HEK293 (cell line): ENCODE data around the gene GPBAR1.

Experiments used
- CTCF ChIA-PET: fragments of 350-600 bp; formaldehyde crosslinking; extraction: SDS; loops from one replicate; lab custom pipeline; 2021; ENCODE audit warnings: antibody characterized with exemption; lab: Yijun Ruan, JAX
- POLR2A ChIA-PET: fragments of 300-600 bp; formaldehyde crosslinking; extraction: SDS; loops from one replicate; lab custom pipeline; 2020; ENCODE audit warnings: antibody characterized with exemption, inconsistent platforms; lab: Yijun Ruan, JAX
- H3K27ac ChIP-seq: fragments of 200-500 bp; sonication (Bioruptor generic); 2 replicates; pipeline ENCODE4 v1.5.1; 2014; ENCODE audit warnings: low read depth, low read length, control low read depth, inconsistent platforms; ENCODE audit errors: extremely low read depth
- H3K36me3 ChIP-seq, 2 experiments: fragments of 200-500 bp in 1 of 2; sonication (Bioruptor generic) in 1 of 2; 1 replicate in 1 of 2; 2 replicates in 1 of 2; pipeline ENCODE4 v1.5.1; 2014 to 2017; ENCODE audit warnings: inconsistent platforms in 2 of 2, low read length in 2 of 2; ENCODE audit not compliant: control insufficient read depth in 2 of 2, insufficient read depth in 1 of 2
- H3K4me1 ChIP-seq: fragments of 200-500 bp; sonication (Bioruptor generic); 2 replicates; pipeline ENCODE4 v1.5.1; 2014; ENCODE audit warnings: mild to moderate bottlenecking, low read length, inconsistent platforms; ENCODE audit not compliant: control insufficient read depth, insufficient read depth
- H3K4me3 ChIP-seq: 2 replicates; pipeline ENCODE4 v1.5.1; 2011; ENCODE audit warnings: low read depth, mild to moderate bottlenecking, control low read depth, low read length, moderate library complexity
- H3K9me3 ChIP-seq: fragments of 200-500 bp; sonication (Bioruptor generic); 2 replicates; pipeline ENCODE4 v1.5.1; 2014; ENCODE audit warnings: low read depth, low read length, inconsistent platforms; ENCODE audit not compliant: control insufficient read depth, insufficient read depth
- EGR2 ChIP-seq: fragments of 450-650 bp; formaldehyde crosslinking; IDR thresholded peaks from 2 replicates; pipeline ENCODE4 v1.5.1; 2016; ENCODE audit warnings: low read depth, missing biosample characterization, missing genetic modification characterization
- SP3 ChIP-seq: fragments of 450-650 bp; formaldehyde crosslinking; IDR thresholded peaks from 2 replicates; pipeline ENCODE4 v1.5.1; 2016; ENCODE audit warnings: missing biosample characterization, missing genetic modification characterization
- SP7 ChIP-seq: fragments of 450-650 bp; formaldehyde crosslinking; IDR thresholded peaks from 2 replicates; pipeline ENCODE4 v1.5.1; 2016; ENCODE audit warnings: missing biosample characterization, missing genetic modification characterization
- TRIM28 ChIP-seq: IDR thresholded peaks from 2 replicates; pipeline ENCODE4 v1.6.1; 2011; ENCODE audit warnings: low read length, control low read depth, borderline replicate concordance
- ZEB2 ChIP-seq: fragments of 450-650 bp; formaldehyde crosslinking; IDR thresholded peaks from 2 replicates; pipeline ENCODE4 v1.5.1; 2016; ENCODE audit warnings: missing biosample characterization, missing genetic modification characterization
- ZNF19 ChIP-seq: fragments of 450-650 bp; formaldehyde crosslinking; IDR thresholded peaks from 2 replicates; pipeline ENCODE4; 2016; ENCODE audit warnings: missing biosample characterization, missing genetic modification characterization, low read depth
- ZNF221 ChIP-seq: fragments of 450-650 bp; formaldehyde crosslinking; IDR thresholded peaks from 2 replicates; pipeline ENCODE4 v1.5.1; 2017; ENCODE audit warnings: missing biosample characterization, missing genetic modification characterization, borderline replicate concordance
- ZNF324 ChIP-seq: fragments of 450-650 bp; formaldehyde crosslinking; IDR thresholded peaks from 2 replicates; pipeline ENCODE4 v1.5.1; 2016; ENCODE audit warnings: missing biosample characterization, missing genetic modification characterization
- ZNF354C ChIP-seq: fragments of 450-650 bp; formaldehyde crosslinking; IDR thresholded peaks from 2 replicates; pipeline ENCODE4 v1.5.1; 2016; ENCODE audit warnings: missing biosample characterization, missing genetic modification characterization, low read depth, borderline replicate concordance
- ZNF621 ChIP-seq: fragments of 450-650 bp; formaldehyde crosslinking; IDR thresholded peaks from 2 replicates; pipeline ENCODE4 v1.5.1; 2017; ENCODE audit warnings: missing biosample characterization, missing genetic modification characterization
- ZNF626 ChIP-seq: fragments of 450-650 bp; sonication (Bioruptor Pico); formaldehyde crosslinking; IDR thresholded peaks from 2 replicates; pipeline ENCODE4 v1.5.1; 2018; ENCODE audit warnings: missing biosample characterization, missing genetic modification characterization, inconsistent platforms
- ZNF76 ChIP-seq: fragments of 450-650 bp; formaldehyde crosslinking; IDR thresholded peaks from 2 replicates; pipeline ENCODE4; 2016; ENCODE audit warnings: low read depth, missing biosample characterization, missing genetic modification characterization, borderline replicate concordance
- ZNF843 ChIP-seq: fragments of 450-650 bp; formaldehyde crosslinking; IDR thresholded peaks from 2 replicates; pipeline ENCODE4 v1.5.1; 2016; ENCODE audit warnings: missing biosample characterization, missing genetic modification characterization
- ZXDB ChIP-seq: fragments of 450-650 bp; formaldehyde crosslinking; IDR thresholded peaks from 2 replicates; pipeline ENCODE4 v1.5.1; 2016; ENCODE audit warnings: missing biosample characterization, missing genetic modification characterization
- TF ChIP-seq, protein P1 (sequence below): fragments of 450-650 bp; formaldehyde crosslinking; IDR thresholded peaks from 2 replicates; pipeline ENCODE4 v1.5.1; 2016; ENCODE audit warnings: missing biosample characterization, missing genetic modification characterization
- TF ChIP-seq, protein P2 (sequence below): fragments of 450-650 bp; formaldehyde crosslinking; IDR thresholded peaks from 2 replicates; pipeline ENCODE4 v1.5.1; 2016; ENCODE audit warnings: missing biosample characterization, missing genetic modification characterization
- TF ChIP-seq, protein P3 (sequence below): fragments of 450-650 bp; formaldehyde crosslinking; optimal IDR thresholded peaks from 2 replicates; pipeline ENCODE3; 2016; ENCODE audit warnings: missing biosample characterization, mild to moderate bottlenecking, missing genetic modification characterization
- TF ChIP-seq, protein P4 (sequence below): fragments of 450-650 bp; formaldehyde crosslinking; IDR thresholded peaks from 2 replicates; pipeline ENCODE4 v1.5.1; 2017; ENCODE audit warnings: missing biosample characterization, missing genetic modification characterization
- TF ChIP-seq, protein P5 (sequence below): fragments of 450-650 bp; formaldehyde crosslinking; IDR thresholded peaks from 2 replicates; pipeline ENCODE4 v1.5.1; 2016; ENCODE audit warnings: missing biosample characterization, missing genetic modification characterization
- TF ChIP-seq, protein P6 (sequence below): fragments of 450-650 bp; formaldehyde crosslinking; IDR thresholded peaks from 2 replicates; pipeline ENCODE4 v1.5.1; 2016; ENCODE audit warnings: missing biosample characterization, missing genetic modification characterization
- TF ChIP-seq, protein P7 (sequence below): fragments of 450-650 bp; formaldehyde crosslinking; IDR thresholded peaks from 2 replicates; pipeline ENCODE4 v1.5.1; 2016; ENCODE audit warnings: missing biosample characterization, missing genetic modification characterization

GPBAR1 gene

DNA sequence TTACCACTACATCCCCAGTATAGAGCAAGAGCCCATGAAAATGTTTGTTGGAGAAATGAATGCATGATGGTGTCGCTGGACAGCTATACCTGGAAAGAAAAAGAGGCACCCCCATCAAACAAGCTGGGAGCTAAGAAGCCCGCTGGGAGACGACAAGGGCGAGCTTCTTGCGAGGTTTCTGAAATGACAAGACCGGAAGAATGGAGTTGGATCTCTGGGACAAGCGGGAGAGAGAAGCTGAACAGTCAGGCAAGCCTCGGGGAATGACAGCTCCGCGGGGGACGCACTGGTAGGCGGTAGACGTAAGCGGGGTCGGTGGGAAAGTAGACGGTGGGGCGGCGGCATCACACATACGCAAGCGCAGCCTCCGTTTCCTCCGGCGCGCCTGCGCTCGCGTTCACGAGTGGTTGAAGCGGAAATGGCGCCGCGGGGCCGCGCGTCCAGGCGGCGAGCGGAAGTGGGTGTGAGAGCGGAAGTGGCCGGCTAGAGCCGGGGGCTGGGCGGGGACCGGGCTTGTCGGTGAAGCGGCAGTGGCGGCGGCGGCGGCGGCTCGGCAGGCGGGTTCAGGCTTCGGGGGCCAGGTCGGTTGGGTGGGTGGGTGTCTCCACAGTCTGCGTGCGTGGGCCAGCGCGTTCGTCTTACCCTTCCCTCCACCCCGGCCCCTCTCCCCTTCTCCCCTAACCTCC lies 44.0 kb upstream of the GPBAR1 start, which contains the start of gene ARPC2:
ARPC2 (plus strand) TSS at position 516 of the 686 bp plus-strand sequence. CDS start 282 bp downstream, outside the sequence.
- POLR2A ChIA-PET, result interaction anchor here (0.7 to 1.4 kb wide), 4 partner anchors 9 to 53 kb away, joined by 3 to 9 read pairs (median 6); partner anchors contain the start of genes AAMP and PNKD
- H3K27ac ChIP-seq, result peak within 1 kb of the TSS; percentile 81
- CTCF ChIA-PET, result interaction anchor here (1.8 kb wide), 1 partner anchor 14 kb away, joined by 3 read pairs; no protein-coding TSS in a partner anchor
- peaks cover 0 to 18% of the 10 kb centered on the region in 2 experiments; a peak in 2 of 3 replicates for H3K36me3 ChIP-seq
- H3K9me3 ChIP-seq, result no peaks in the 10 kb centered on the region
- H3K4me1 ChIP-seq, result peaks cover 19% of the 10 kb centered on the region; the same call in 1 of the 2 replicates
- H3K4me3 ChIP-seq, result peak within 1 kb of the TSS; percentile 95
- peak; percentile 66; the same call in 1 of the 2 replicates for TF ChIP-seq ZNF76 (tag by site-specific recombination)
- TF ChIP-seq, protein P1, sequence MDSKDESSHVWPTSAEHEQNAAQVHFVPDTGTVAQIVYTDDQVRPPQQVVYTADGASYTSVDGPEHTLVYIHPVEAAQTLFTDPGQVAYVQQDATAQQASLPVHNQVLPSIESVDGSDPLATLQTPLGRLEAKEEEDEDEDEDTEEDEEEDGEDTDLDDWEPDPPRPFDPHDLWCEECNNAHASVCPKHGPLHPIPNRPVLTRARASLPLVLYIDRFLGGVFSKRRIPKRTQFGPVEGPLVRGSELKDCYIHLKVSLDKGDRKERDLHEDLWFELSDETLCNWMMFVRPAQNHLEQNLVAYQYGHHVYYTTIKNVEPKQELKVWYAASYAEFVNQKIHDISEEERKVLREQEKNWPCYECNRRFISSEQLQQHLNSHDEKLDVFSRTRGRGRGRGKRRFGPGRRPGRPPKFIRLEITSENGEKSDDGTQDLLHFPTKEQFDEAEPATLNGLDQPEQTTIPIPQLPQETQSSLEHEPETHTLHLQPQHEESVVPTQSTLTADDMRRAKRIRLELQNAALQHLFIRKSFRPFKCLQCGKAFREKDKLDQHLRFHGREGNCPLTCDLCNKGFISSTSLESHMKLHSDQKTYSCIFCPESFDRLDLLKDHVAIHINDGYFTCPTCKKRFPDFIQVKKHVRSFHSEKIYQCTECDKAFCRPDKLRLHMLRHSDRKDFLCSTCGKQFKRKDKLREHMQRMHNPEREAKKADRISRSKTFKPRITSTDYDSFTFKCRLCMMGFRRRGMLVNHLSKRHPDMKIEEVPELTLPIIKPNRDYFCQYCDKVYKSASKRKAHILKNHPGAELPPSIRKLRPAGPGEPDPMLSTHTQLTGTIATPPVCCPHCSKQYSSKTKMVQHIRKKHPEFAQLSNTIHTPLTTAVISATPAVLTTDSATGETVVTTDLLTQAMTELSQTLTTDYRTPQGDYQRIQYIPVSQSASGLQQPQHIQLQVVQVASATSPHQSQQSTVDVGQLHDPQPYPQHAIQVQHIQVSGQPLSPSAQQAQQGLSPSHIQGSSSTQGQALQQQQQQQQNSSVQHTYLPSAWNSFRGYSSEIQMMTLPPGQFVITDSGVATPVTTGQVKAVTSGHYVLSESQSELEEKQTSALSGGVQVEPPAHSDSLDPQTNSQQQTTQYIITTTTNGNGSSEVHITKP (tag by site-specific recombination), result peak; percentile 31; the same call in 1 of the 2 replicates
- TF ChIP-seq ZNF621 (tag by site-specific recombination), result no peak
- no peak for TF ChIP-seq ZNF626 (tag by site-specific recombination)
- peak; percentile 56; the same call in 1 of the 2 replicates for TF ChIP-seq ZXDB (tag by site-specific recombination)
- peak; percentile 27; the same call in 1 of the 2 replicates for TF ChIP-seq SP7 (tag by site-specific recombination)
- TF ChIP-seq ZNF843, result 0 out of 2 replicates have a peak, but pooled peaks have one; percentile 49
- TF ChIP-seq, protein P2, sequence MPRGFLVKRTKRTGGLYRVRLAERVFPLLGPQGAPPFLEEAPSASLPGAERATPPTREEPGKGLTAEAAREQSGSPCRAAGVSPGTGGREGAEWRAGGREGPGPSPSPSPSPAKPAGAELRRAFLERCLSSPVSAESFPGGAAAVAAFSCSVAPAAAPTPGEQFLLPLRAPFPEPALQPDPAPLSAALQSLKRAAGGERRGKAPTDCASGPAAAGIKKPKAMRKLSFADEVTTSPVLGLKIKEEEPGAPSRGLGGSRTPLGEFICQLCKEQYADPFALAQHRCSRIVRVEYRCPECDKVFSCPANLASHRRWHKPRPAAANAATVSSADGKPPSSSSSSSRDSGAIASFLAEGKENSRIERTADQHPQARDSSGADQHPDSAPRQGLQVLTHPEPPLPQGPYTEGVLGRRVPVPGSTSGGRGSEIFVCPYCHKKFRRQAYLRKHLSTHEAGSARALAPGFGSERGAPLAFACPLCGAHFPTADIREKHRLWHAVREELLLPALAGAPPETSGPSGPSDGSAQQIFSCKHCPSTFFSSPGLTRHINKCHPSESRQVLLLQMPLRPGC (tag by site-specific recombination), result no peak
- TF ChIP-seq ZNF19 (tag by site-specific recombination), result no peak
- TF ChIP-seq, protein P3, sequence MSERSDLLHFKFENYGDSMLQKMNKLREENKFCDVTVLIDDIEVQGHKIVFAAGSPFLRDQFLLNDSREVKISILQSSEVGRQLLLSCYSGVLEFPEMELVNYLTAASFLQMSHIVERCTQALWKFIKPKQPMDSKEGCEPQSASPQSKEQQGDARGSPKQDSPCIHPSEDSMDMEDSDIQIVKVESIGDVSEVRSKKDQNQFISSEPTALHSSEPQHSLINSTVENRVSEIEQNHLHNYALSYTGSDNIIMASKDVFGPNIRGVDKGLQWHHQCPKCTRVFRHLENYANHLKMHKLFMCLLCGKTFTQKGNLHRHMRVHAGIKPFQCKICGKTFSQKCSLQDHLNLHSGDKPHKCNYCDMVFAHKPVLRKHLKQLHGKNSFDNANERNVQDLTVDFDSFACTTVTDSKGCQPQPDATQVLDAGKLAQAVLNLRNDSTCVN, result peak; percentile 98
- TF ChIP-seq ZNF221, result no peak
- TF ChIP-seq, protein P4, sequence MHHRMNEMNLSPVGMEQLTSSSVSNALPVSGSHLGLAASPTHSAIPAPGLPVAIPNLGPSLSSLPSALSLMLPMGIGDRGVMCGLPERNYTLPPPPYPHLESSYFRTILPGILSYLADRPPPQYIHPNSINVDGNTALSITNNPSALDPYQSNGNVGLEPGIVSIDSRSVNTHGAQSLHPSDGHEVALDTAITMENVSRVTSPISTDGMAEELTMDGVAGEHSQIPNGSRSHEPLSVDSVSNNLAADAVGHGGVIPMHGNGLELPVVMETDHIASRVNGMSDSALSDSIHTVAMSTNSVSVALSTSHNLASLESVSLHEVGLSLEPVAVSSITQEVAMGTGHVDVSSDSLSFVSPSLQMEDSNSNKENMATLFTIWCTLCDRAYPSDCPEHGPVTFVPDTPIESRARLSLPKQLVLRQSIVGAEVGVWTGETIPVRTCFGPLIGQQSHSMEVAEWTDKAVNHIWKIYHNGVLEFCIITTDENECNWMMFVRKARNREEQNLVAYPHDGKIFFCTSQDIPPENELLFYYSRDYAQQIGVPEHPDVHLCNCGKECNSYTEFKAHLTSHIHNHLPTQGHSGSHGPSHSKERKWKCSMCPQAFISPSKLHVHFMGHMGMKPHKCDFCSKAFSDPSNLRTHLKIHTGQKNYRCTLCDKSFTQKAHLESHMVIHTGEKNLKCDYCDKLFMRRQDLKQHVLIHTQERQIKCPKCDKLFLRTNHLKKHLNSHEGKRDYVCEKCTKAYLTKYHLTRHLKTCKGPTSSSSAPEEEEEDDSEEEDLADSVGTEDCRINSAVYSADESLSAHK (tag by site-specific recombination), result no peak
- TF ChIP-seq, protein P5, sequence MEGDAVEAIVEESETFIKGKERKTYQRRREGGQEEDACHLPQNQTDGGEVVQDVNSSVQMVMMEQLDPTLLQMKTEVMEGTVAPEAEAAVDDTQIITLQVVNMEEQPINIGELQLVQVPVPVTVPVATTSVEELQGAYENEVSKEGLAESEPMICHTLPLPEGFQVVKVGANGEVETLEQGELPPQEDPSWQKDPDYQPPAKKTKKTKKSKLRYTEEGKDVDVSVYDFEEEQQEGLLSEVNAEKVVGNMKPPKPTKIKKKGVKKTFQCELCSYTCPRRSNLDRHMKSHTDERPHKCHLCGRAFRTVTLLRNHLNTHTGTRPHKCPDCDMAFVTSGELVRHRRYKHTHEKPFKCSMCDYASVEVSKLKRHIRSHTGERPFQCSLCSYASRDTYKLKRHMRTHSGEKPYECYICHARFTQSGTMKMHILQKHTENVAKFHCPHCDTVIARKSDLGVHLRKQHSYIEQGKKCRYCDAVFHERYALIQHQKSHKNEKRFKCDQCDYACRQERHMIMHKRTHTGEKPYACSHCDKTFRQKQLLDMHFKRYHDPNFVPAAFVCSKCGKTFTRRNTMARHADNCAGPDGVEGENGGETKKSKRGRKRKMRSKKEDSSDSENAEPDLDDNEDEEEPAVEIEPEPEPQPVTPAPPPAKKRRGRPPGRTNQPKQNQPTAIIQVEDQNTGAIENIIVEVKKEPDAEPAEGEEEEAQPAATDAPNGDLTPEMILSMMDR (tag by site-specific recombination), result peak; percentile 16; the same call in 1 of the 2 replicates
- TF ChIP-seq TRIM28, result peak; percentile 61; the same call in 1 of the 2 replicates
- peak; percentile 56; the same call in 1 of the 2 replicates for TF ChIP-seq EGR2 (tag by site-specific recombination)
- TF ChIP-seq, protein P6, sequence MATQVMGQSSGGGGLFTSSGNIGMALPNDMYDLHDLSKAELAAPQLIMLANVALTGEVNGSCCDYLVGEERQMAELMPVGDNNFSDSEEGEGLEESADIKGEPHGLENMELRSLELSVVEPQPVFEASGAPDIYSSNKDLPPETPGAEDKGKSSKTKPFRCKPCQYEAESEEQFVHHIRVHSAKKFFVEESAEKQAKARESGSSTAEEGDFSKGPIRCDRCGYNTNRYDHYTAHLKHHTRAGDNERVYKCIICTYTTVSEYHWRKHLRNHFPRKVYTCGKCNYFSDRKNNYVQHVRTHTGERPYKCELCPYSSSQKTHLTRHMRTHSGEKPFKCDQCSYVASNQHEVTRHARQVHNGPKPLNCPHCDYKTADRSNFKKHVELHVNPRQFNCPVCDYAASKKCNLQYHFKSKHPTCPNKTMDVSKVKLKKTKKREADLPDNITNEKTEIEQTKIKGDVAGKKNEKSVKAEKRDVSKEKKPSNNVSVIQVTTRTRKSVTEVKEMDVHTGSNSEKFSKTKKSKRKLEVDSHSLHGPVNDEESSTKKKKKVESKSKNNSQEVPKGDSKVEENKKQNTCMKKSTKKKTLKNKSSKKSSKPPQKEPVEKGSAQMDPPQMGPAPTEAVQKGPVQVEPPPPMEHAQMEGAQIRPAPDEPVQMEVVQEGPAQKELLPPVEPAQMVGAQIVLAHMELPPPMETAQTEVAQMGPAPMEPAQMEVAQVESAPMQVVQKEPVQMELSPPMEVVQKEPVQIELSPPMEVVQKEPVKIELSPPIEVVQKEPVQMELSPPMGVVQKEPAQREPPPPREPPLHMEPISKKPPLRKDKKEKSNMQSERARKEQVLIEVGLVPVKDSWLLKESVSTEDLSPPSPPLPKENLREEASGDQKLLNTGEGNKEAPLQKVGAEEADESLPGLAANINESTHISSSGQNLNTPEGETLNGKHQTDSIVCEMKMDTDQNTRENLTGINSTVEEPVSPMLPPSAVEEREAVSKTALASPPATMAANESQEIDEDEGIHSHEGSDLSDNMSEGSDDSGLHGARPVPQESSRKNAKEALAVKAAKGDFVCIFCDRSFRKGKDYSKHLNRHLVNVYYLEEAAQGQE (tag by site-specific recombination), result peak; percentile 35; the same call in 1 of the 2 replicates
- no peak for TF ChIP-seq ZNF354C
- TF ChIP-seq SP3 (tag by site-specific recombination), result peak; percentile 17; the same call in 1 of the 2 replicates
- no peak; the same call in 1 of the 2 replicates for TF ChIP-seq ZNF324
- TF ChIP-seq ZEB2, result peak; percentile 61
- TF ChIP-seq, protein P7, sequence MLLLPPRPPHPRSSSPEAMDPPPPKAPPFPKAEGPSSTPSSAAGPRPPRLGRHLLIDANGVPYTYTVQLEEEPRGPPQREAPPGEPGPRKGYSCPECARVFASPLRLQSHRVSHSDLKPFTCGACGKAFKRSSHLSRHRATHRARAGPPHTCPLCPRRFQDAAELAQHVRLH (tag by site-specific recombination), result 0 out of 2 replicates have a peak, but pooled peaks have one; percentile 20
